NCI-H748 (cell line): Measurements from ENCODE around the gene HAPLN2.

Experiments
- DNase-seq: peaks from one replicate; lab custom pipeline; 2025; ENCODE audit not compliant: unreplicated experiment; lab: John Stamatoyannopoulos, UW

Gene HAPLN2

DNA sequence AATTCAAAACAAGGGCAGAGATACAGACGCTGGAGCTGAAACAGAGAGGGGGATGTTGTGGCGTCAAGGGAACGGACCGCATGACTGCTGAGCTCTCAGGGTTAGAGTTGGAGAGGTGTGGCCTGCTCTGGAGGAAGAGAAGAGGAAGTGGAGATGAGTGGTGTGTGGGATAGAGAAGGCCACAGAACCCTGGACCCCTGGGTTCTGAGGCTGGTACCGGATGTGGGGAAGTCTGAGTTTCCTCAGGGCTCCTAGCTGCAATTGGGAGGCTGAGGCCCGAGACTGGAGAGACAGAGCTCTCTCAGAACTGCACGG is 24.5 kb downstream of the HAPLN2 start:
- DNase-seq, result no peak

DNA sequence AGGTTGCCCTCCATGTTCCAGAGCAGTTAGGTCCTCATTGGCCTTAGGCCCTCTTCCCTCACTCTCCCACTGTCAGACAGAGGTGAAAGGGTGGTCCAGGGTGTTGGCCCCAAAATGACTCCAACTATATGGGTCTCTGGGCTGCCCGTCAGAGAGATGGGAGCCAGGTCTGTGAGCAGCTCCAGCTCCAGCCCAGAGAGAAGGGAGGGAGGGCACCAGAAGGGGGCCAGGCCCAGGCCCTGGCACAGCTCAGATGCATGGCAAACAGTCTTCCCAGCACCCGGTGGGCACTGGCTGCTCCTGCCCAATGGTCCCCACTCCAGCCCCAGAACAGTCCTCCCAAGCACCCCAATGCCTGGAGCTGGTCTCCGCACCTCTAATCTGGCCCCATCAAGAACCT is 24.9 kb downstream of the HAPLN2 start:
- DNase-seq, result no peak

DNA sequence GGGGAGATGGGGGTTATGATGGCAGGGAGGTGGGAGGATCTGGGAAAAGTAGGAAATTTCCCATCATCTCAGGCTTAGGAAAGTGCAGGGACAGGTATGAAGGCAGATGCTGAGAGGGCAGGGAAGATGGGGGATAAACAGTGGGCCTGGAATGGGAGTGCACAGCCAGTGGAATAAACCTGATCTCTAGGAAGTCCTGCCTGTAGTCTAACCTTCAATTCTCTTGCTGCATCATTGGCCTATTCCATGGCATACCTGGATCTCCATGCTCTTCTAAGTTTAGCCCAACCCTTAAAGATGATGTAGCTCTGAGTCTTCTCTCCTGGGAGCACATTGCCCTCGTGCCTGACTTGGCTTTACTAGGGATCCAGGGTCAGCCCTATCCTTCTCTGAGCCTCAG is 25.4 kb downstream of the HAPLN2 start:
- no peak for DNase-seq

DNA sequence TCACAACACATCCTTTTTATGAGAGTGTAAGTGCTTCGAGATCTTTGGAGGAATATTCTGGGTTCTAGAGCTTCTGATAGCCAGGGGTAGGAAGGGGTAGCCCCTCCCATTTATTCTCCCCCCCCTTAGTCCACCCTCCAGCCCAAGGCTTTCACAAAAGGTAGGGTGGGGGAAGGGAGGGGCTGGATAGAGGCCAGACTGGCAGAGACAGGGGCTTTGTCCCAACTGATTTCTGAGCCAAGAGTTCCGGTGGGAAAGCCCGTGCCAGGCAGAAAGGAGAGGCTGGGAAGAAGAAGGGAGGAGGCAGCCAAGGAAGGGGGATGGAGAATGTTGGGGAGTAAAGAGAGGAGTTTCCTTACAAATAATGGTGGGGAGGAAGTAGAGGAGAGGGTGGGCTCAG is 25.8 kb downstream of the HAPLN2 start:
- DNase-seq, result no peak

DNA sequence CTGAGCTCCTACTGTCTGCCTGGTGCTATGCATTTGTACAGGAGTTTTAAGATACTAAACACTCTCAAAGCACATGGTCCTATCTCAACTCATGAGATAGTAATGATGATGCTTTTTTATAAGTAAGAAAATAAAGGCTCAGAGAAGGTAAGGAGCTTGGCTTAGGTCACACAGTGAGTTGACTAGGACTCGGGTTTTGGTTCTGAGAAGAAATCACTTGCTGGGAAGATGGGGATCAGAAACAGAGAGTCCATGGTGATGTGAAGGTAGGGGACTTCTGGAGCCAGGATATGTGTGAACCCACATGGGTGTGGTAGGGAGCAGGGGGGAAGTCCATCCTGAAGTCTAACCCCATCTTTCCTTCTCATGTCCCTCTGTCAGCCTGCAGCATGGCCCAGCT is 26.5 kb downstream of the HAPLN2 start:
- no peak for DNase-seq

DNA sequence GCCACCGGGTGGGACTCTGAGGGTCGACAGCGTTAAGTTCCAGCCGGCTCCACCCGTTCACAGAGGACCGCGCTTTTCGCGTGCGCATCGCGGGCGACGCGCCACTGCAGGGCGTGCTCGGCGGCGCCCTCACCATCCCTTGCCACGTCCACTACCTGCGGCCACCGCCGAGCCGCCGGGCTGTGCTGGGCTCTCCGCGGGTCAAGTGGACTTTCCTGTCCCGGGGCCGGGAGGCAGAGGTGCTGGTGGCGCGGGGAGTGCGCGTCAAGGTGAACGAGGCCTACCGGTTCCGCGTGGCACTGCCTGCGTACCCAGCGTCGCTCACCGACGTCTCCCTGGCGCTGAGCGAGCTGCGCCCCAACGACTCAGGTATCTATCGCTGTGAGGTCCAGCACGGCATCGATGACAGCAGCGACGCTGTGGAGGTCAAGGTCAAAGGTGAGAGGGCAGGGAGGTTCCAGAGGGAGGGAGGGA is 27.6 kb downstream of the HAPLN2 start:
- no peak for DNase-seq

DNA sequence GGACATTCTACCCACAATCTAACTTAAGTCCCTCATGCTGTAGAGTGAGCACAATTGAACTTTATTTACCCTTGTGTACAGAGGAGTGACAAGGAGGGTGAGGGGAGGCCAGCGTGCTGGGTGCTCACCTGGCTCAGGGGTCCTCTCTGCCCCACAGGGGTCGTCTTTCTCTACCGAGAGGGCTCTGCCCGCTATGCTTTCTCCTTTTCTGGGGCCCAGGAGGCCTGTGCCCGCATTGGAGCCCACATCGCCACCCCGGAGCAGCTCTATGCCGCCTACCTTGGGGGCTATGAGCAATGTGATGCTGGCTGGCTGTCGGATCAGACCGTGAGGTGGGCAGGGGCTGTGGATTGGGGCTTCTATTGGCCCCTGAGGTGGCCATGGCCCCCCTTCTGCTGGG is 28.1 kb downstream of the HAPLN2 start:
- DNase-seq, result no peak

DNA sequence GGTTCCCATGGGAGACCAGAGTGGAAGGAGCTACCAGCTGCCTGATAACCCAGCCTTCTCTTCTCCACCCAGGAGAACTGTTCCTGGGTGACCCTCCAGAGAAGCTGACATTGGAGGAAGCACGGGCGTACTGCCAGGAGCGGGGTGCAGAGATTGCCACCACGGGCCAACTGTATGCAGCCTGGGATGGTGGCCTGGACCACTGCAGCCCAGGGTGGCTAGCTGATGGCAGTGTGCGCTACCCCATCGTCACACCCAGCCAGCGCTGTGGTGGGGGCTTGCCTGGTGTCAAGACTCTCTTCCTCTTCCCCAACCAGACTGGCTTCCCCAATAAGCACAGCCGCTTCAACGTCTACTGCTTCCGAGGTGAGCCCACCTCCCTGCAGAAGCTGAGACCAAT is 29.3 kb downstream of the HAPLN2 start:
- DNase-seq, result no peak

DNA sequence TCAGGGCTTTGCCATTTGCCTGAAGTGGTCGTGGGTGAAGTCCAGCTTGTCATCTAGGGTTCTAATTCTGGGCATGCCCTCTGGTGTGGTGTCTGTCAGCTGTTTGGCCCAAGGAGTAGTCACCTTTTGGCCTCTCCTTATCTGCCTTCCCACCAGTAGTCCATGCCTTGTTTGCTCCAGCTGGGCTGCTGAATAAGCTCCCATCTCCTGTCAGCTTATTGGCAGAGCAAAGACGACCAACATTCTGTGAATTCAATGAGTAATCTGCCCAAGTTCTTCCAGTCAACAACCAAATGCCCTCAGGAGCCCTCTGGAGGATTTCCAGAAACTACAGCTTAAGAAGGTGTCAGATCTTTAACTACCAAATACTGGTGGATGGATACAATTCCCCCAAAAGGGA is 29.7 kb downstream of the HAPLN2 start:
- DNase-seq, result no peak

DNA sequence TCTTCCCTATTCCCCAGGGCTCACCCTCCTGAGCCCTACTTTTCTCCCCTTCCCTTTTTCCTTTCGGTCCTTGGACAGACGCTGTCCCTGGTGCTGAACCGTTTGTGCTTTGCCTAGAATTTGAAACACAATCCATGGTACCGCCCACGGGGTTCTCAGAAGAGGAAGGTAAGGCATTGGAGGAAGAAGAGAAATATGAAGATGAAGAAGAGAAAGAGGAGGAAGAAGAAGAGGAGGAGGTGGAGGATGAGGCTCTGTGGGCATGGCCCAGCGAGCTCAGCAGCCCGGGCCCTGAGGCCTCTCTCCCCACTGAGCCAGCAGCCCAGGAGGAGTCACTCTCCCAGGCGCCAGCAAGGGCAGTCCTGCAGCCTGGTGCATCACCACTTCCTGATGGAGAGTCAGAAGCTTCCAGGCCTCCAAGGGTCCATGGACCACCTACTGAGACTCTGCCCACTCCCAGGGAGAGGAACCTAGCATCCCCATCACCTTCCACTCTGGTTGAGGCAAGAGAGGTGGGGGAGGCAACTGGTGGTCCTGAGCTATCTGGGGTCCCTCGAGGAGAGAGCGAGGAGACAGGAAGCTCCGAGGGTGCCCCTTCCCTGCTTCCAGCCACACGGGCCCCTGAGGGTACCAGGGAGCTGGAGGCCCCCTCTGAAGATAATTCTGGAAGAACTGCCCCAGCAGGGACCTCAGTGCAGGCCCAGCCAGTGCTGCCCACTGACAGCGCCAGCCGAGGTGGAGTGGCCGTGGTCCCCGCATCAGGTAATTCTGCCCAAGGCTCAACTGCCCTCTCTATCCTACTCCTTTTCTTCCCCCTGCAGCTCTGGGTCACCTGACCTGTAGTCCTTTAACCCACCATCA is 33.1 kb downstream of the HAPLN2 start:
- DNase-seq, result no peak

DNA sequence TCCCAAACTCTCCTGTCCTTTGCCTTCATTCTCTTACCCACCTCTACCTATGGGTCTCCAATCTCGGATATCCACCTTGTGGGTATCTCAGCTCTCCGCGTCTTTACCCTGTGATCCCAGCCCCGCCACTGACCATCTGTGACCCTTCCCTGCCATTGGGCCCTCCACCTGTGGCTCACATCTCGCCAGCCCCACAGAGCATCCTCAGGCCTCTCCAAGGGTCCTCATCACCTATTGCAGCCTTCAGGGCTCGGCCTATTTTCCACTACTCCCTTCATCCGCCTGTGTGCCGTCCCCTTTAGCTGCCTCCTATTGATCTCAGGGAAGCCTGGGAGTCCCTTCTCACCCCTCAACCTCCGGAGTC is 33.8 kb downstream of the HAPLN2 start:
- DNase-seq, result no peak

DNA sequence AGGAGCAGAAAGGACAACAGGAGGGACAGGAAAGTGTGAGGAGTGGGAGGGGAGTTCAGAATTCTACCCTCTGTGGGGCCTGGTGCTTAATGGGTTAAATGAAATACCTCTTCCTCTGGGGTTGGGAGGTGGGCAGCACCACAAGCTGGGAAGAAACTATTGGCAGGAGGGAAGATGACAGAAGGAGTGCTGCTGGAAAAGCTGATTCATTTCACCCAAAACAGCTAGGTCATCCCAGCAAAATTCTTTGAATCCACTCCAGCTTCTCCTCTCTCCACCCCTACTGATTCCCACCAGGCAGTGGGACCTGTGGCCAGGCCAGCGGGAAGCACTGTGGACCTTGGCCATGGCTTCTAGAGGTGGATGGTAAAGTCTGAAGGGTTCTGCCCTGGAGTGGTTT is 35.5 kb downstream of the HAPLN2 start:
- no peak for DNase-seq

DNA sequence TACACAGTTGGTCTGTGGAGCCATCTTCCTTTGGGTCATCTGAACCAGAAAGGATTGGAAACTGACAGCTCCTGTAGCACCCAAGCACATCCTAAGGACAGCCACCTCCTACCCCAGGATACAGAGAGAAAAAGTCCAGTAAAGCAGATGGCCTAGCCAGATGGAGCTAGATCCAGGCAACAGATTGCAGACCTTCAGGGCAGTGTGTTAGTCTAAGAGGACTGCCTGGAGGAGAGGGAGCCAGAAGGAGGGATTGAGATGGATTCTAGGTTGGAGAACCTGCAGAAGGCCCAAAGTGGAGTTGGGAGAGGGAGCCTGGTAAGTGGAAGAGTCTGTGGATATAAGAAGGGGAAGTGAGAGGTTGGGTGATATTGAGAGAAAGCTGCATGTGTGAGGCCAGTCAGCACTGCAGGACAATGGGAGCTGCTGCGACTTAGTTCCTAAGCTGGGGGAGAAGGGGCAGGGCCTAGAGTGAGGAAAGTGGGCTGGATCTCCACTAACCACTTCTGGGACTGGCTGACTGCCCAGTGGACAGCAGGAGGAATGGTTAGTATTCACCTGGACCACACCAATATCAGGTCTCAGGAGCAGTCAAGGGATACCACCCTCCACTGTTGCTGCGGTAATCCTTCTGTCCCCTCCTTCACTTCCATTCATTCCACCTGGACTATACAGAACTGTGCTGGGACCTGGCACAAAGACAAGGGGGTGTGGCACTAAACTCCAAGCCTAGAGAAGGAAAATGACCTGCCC is 36.1 kb downstream of the HAPLN2 start:
- no peak for DNase-seq

DNA sequence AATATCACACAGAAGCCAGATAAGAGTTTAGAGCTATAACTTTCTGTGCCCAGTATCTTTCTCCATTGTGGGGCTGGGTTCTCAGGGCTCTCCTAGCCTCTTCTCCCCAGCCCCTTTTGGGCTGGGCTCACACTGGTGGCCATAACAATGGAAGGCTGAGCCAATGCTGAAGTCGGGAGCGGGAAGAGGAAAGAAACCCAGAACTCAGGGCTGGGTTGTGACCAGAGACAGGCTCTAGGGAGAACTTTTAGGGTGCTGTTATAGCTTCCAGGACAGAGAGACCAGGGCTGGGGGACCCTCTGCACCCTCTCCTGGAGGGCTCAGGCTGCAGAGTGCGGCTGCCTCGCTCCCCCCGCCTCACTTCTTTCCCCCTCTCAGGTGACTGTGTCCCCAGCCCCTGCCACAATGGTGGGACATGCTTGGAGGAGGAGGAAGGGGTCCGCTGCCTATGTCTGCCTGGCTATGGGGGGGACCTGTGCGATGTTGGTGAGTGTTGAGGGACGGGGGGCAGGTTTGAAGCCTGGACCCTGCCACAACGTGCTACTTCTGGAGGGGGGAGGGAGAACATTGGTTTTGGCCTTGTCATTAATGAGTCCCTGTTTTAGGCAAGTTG is 36.8 kb downstream of the HAPLN2 start:
- no peak for DNase-seq

DNA sequence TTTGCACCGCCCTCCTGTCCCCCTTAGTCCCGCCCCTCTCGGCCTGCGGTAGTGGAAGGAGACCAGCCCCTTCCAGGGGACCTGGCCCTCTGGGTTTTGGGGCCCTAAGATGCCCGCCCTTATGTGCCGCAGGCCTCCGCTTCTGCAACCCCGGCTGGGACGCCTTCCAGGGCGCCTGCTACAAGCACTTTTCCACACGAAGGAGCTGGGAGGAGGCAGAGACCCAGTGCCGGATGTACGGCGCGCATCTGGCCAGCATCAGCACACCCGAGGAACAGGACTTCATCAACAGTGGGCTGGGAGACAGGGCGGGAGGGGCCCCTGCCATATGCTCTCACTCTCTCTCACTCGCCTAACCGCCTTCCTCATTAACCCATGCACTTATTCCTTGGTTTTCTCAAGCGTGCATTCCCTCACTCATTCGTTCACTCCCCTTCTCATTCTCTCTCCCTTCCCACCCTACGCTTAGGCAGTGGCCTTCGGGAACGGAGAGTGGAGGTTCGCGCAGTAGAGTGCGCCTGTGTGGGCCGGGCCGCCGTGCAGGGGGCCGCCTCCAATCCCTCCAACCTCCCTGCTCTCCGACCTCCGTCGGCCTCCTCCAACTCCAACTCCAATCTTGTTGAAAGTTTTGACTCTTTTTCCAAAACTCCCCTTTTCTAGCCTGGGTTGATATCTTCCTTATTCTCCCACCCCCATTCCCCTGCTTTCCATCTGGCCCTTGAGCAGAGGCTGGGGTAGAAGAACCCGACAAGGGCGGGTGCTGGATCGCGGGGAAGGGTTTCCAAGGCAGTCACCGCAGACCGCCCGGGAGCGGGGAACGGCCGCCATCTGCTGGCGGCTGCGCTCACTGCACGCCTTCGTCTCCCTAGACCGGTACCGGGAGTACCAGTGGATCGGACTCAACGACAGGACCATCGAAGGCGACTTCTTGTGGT is 37.9 kb downstream of the HAPLN2 start:
- DNase-seq, result peak; percentile 67

DNA sequence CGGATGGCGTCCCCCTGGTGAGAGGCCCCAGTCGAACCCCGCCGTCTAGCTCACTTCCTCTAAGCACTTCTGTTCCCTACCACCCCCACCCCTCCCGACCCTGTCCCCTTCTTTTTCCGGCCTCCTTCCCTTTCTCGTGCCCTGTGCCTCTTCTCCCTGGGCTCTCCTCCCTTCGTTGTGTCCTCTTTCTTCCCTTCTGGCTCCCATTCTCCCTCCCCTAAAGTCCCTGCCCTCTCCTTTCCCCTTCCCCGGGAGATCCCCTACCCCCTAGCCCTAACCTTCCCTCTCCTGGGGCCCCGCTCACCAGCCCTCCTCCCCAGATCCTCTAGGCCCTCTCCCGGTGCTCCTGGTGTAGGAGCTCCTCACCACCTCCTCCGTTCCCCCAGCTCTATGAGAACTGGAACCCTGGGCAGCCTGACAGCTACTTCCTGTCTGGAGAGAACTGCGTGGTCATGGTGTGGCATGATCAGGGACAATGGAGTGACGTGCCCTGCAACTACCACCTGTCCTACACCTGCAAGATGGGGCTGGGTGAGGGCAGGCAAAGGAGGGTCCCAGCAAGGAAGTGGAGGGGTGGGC is 38.6 kb downstream of the HAPLN2 start:
- no peak for DNase-seq

DNA sequence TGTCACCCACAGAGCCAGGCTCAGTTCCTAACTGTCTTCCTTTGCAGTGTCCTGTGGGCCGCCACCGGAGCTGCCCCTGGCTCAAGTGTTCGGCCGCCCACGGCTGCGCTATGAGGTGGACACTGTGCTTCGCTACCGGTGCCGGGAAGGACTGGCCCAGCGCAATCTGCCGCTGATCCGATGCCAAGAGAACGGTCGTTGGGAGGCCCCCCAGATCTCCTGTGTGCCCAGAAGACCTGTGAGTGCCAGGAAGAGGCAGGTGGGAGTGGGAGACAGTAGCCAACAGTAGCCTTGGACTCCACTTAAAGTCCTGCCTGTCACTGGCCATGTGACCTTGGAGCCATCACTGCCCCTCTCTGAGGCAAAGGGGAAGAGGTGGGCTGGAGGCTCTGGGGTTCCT is 39.3 kb downstream of the HAPLN2 start:
- no peak for DNase-seq

DNA sequence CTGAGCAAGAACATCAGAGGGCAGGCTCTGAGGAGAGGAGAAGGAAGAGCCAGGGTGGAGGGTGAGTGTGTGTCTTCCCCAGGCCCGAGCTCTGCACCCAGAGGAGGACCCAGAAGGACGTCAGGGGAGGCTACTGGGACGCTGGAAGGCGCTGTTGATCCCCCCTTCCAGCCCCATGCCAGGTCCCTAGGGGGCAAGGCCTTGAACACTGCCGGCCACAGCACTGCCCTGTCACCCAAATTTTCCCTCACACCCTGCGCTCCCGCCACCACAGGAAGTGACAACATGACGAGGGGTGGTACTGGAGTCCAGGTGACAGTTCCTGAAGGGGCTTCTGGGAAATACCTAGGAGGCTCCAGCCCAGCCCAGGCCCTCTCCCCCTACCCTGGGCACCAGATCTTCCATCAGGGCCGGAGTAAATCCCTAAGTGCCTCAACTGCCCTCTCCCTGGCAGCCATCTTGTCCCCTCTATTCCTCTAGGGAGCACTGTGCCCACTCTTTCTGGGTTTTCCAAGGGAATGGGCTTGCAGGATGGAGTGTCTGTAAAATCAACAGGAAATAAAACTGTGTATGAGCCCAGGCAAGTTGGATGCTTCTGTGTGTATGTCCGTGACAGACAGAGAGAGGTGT is 39.8 kb downstream of the HAPLN2 start:
- no peak for DNase-seq

DNA sequence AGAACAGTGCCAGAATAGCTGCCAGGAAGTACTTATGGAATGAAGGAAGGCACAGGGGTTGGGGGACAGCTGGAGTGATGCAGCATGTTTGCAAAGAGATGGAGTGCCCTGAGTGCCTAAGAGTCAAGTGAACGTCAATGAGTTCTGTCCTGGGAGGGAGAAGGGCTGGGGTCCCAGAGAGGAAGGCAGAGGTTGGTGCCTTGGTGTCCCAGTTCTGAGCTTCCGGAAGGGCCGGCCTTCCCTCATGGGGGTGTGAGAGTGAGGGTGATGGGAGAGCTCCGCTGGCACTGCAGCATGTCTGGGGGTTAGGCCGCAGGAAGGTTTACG is 40.4 kb downstream of the HAPLN2 start:
- no peak for DNase-seq

DNA sequence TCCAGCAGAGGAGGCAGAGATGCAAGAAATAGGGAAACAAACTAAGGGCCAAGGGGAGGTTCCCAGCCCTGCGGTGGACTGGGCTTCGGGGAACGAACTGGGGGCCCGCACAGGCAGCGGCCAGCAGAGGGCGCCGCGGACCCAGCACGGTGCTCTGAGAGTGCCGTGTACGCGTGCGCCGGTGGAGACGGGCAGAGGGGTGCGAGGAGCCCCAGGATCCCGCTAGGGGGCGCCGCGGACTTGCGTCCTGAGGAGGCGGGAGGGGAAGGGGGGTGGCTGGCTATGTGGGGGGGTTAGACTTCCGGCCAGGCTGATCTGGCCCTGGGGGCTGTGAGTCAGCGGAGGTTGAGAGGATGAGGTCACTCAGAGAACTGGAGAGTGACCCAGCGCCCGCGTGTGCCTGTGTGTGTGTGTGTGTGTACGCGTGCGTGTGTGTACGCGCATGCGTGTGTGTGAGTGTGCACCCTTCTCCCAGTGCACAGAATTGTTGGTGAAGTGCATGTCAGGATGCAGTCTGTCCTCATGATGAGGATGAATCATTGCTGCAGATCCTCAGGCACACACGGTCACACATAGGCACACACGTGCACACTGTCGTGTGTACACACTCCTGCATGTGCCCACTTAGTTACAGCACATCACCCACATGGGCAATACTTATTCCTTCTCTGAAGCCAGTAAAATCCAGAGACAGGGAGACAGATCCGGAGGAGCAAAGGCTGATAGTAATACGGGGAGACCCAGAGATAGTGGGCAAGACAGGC is 41.0 kb downstream of the HAPLN2 start:
- DNase-seq, result peak; percentile 92
